ENCODE data around the gene TUBA3D. TPM values are rescaled to one million over a fixed set of nuclear protein-coding genes. Genes with fewer than 3 reads are reported as not detected.
"Not testable (repeated sequence)": the region's sequence is repeated elsewhere in the genome, so short reads cannot be mapped to it uniquely, and the experiment has no call there.

The TUBA3D gene
- total and polyA plus RNA-seq, 8 donors, result 0.92 TPM; not detected in 7

- DNase-seq; H3K4me1 ChIP-seq; H3K27ac ChIP-seq; intact Hi-C loops (cut with DNase I; ENCODE audit: low total_unique reads); H3K9me3 ChIP-seq; H3K4me3 ChIP-seq; H3K27me3 ChIP-seq: not testable (repeated sequence)
- H3K36me3 ChIP-seq, result peaks cover 10 to 93% (median 86%) of the 10 kb centered on the region in 4 donors
- WGBS, 5 donors, result 61 to 83% (median 71%) methylated on average over 15 of the region's 15 CpGs
These were observed 38.7 kb downstream of the TUBA3D start for GRCh38 chr2:131514408-131515166.

- peaks cover 13 to 93% (median 86%) of the 10 kb centered on the region in 4 donors for H3K36me3 ChIP-seq
- H3K4me1 ChIP-seq; intact Hi-C loops (cut with DNase I; ENCODE audit: low total_unique reads); DNase-seq; H3K27me3 ChIP-seq; H3K27ac ChIP-seq; H3K9me3 ChIP-seq; H3K4me3 ChIP-seq: not testable (repeated sequence)
- whole genome bisulfite sequencing, 5 donors, result 77 to 92% (median 84%) methylated on average over 2 to 14 of the region's 14 CpGs
These were observed 39.3 kb downstream of the TUBA3D start for GRCh38 chr2:131515235-131515634.

- intact Hi-C loops (cut with DNase I; ENCODE audit: low total_unique reads), result no loop called here
- DNase-seq, result no peak
- no peaks in the 10 kb centered on the region for H3K9me3 ChIP-seq
- no peak overlapping the region for H3K27ac ChIP-seq
- peaks cover 19 to 96% (median 88%) of the 10 kb centered on the region in 4 donors for H3K36me3 ChIP-seq
- no peaks in the 10 kb centered on the region for H3K4me1 ChIP-seq
- H3K4me3 ChIP-seq, result no peak overlapping the region
- TF ChIP-seq EP300 (IDR thresholded peaks at IDR 0.05), result no peak
- TF ChIP-seq POLR2AphosphoS5 (IDR thresholded peaks at IDR 0.05), result no peak
- WGBS, 5 donors, result 78 to 90% (median 80%) methylated on average over 6 to 10 of the region's 10 CpGs
- H3K27me3 ChIP-seq, result no peaks in the 10 kb centered on the region
These were observed 40.1 kb downstream of the TUBA3D start for GRCh38 chr2:131516011-131516410.

GRCh38 chr2:131516621-131517020, 40.7 kb downstream of the TUBA3D start:
- peak in 1 of 2 donors; percentile 33 for DNase-seq
- H3K4me1 ChIP-seq; H3K27me3 ChIP-seq; H3K27ac ChIP-seq; intact Hi-C loops (cut with DNase I; ENCODE audit: low total_unique reads); H3K9me3 ChIP-seq; H3K4me3 ChIP-seq: not testable (repeated sequence)
- peak in 1 of 7 experiments; percentile 4 for TF ChIP-seq CTCF (IDR thresholded peaks at IDR 0.05)
- peaks cover 19 to 92% (median 83%) of the 10 kb centered on the region in 4 donors for H3K36me3 ChIP-seq
- WGBS, 5 donors, result 63 to 72% (median 68%) methylated on average over 8 to 11 of the region's 11 CpGs

- Histone ChIP-seq H3K4me3 (no peak overlapping the region), H3K27ac (no peak overlapping the region), H3K36me3 (peaks cover 19 to 86% (median 80%) of the 10 kb centered on the region in 4 donors), H3K27me3 (no peaks in the 10 kb centered on the region), H3K9me3 (no peaks in the 10 kb centered on the region), H3K4me1 (no peaks in the 10 kb centered on the region)
- intact Hi-C loops (cut with DNase I; ENCODE audit: low total_unique reads), result no loop called here
- WGBS, 5 donors, result 94 to 98% (median 97%) methylated on average over 13 to 17 of the region's 17 CpGs
- TF ChIP-seq CTCF (IDR thresholded peaks at IDR 0.05), result no peak
- TF ChIP-seq POLR2A (IDR thresholded peaks at IDR 0.05), result no peak
- no peak for TF ChIP-seq POLR2AphosphoS5 (IDR thresholded peaks at IDR 0.05)
- TF ChIP-seq EP300 (IDR thresholded peaks at IDR 0.05), result no peak
- DNase-seq, result no peak
These were observed 41.4 kb downstream of the TUBA3D start for GRCh38 chr2:131517106-131517831.

GRCh38 chr2:131517856-131518255, 41.9 kb downstream of the TUBA3D start:
- H3K36me3 ChIP-seq, result peaks cover 19 to 80% (median 75%) of the 10 kb centered on the region in 4 donors
- intact Hi-C loops (cut with DNase I; ENCODE audit: low total_unique reads); DNase-seq; H3K27ac ChIP-seq; H3K4me1 ChIP-seq; H3K27me3 ChIP-seq; H3K9me3 ChIP-seq; H3K4me3 ChIP-seq: not testable (repeated sequence)
- WGBS, 5 donors, result 87 to 94% (median 92%) methylated on average over 9 to 16 of the region's 16 CpGs

- H3K27ac ChIP-seq; H3K4me1 ChIP-seq; intact Hi-C loops (cut with DNase I; ENCODE audit: low total_unique reads); H3K27me3 ChIP-seq; DNase-seq; H3K4me3 ChIP-seq; H3K9me3 ChIP-seq: not testable (repeated sequence)
- 93 to 97% (median 95%) methylated on average over 6 to 10 of the region's 11 CpGs for WGBS, 5 donors
- H3K36me3 ChIP-seq, result peaks cover 19 to 74% (median 68%) of the 10 kb centered on the region in 4 donors
These were observed 42.6 kb downstream of the TUBA3D start for GRCh38 chr2:131518531-131518930.
